ENCODE results near the gene ANTXR1.

Gene ANTXR1

GRCh38 chr2:69165091-69165880, 152.3 kb downstream of the ANTXR1 start:
- Histone ChIP-seq H3K27ac (ENCODE audit: low read length) (no peak overlapping the region), H3K79me2 (ENCODE audit: insufficient read depth, low read length) (no peaks in the 10 kb centered on the region), H2AFZ (ENCODE audit: low read depth, low read length) (no peak overlapping the region), H3K36me3 (ENCODE audit: insufficient read depth, low read length) (peaks cover 11% of the 10 kb centered on the region; the same call in 1 of the 2 replicates), H3K4me3 (ENCODE audit: low read depth in 1 of 2, low read length in 2 of 2) (no peak overlapping the region), H3K9me3 (ENCODE audit: insufficient read depth, low read length, severe bottlenecking) (no peaks in the 10 kb centered on the region), H3K4me1 (ENCODE audit: insufficient read depth, low read length) (no peaks in the 10 kb centered on the region), H3K4me2 (ENCODE audit: insufficient read depth, low read length) (no peak overlapping the region), H4K20me1 (ENCODE audit: insufficient read depth, low read length) (no peaks in the 10 kb centered on the region), H3K27me3 (ENCODE audit: insufficient read depth, low read length, poor library complexity) (no peaks in the 10 kb centered on the region), H3K9ac (ENCODE audit: low read depth, low read length) (no peak overlapping the region)
- DNase-seq (no peak), ATAC-seq (ENCODE audit: insufficient read depth, low read depth) (no peak)
- TF ChIP-seq CTCF (IDR thresholded peaks at IDR 0.05; ENCODE audit: borderline replicate concordance, extremely low read depth, low read length, poor library complexity, severe bottlenecking) (no peak), EZH2 (IDR thresholded peaks at IDR 0.05; ENCODE audit: borderline replicate concordance, low read depth, low read length, severe bottlenecking) (no peak)

DNA sequence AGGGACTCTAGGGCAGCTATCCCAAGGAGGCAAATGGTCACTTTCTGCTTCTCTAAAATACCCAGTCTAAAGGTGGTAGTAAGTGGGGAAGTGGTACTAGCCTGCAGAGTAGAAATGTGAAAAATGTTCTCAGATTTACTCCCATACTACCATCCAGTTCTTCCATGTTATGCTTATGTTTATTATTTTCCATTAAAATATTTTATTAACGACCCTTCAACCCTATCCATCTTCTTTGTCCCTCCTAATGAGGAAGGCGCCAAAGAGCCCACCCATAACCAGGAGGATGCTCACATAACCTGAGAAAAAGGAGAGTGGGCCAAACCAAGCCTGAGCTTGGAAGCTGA, 153.5 kb downstream of the ANTXR1 start:
- no peak overlapping the region for H3K9ac ChIP-seq (ENCODE audit: low read depth, low read length)
- H3K27ac ChIP-seq (ENCODE audit: low read length) = no peak overlapping the region
- H3K36me3 ChIP-seq (ENCODE audit: insufficient read depth, low read length) = peaks cover 11% of the 10 kb centered on the region; the same call in 1 of the 2 replicates
- no peak for DNase-seq
- H3K79me2 ChIP-seq (ENCODE audit: insufficient read depth, low read length) = no peaks in the 10 kb centered on the region
- no peak overlapping the region for H2AFZ ChIP-seq (ENCODE audit: low read depth, low read length)
- no peak for ATAC-seq (ENCODE audit: insufficient read depth, low read depth)
- no peaks in the 10 kb centered on the region for H3K9me3 ChIP-seq (ENCODE audit: insufficient read depth, low read length, severe bottlenecking)
- no peak overlapping the region for H3K4me2 ChIP-seq (ENCODE audit: insufficient read depth, low read length)
- no peaks in the 10 kb centered on the region for H3K4me1 ChIP-seq (ENCODE audit: insufficient read depth, low read length)
- no peak overlapping the region for H3K4me3 ChIP-seq (ENCODE audit: low read depth in 1 of 2, low read length in 2 of 2)
- H3K27me3 ChIP-seq (ENCODE audit: insufficient read depth, low read length, poor library complexity) = no peaks in the 10 kb centered on the region
- TF ChIP-seq CTCF (IDR thresholded peaks at IDR 0.05; ENCODE audit: borderline replicate concordance, extremely low read depth, low read length, poor library complexity, severe bottlenecking) (no peak), EZH2 (IDR thresholded peaks at IDR 0.05; ENCODE audit: borderline replicate concordance, low read depth, low read length, severe bottlenecking) (no peak)
- H4K20me1 ChIP-seq (ENCODE audit: insufficient read depth, low read length) = no peaks in the 10 kb centered on the region

DNA sequence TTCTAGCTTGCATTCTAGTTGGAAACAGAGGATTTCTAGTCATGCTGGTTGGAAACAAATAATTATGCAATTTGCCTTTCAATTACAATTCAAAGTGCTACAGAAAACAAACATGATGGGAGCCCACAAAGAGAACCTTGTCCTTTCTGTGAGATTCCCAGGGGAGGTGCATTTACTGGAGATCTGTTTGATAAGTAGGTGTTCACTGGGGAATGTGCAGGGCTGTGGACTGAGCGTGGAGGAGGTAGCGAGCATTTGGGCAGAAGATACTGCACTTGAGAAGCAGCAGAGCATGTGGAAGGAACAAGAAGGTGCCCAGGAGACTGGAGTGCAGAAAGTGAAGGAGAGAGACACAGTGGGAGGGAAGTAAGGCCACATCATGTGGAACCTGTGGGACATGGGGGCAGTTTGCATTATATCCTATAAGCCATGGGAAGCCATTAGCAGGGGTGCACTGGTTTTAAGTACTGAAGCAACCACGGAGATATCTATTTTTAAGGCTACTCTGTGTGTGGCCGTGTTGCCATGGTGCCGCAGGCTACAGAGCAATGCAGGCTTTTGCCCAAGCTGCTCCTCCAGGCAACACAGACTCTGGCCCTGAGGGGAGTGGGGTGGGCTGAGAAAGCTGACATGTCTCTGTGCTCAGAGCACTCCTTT, 154.0 kb downstream of the ANTXR1 start:
- H3K36me3 ChIP-seq (ENCODE audit: insufficient read depth, low read length) = peaks cover 11% of the 10 kb centered on the region; the same call in 1 of the 2 replicates
- H2AFZ ChIP-seq (ENCODE audit: low read depth, low read length) = no peak overlapping the region
- H3K4me3 ChIP-seq (ENCODE audit: low read depth in 1 of 2, low read length in 2 of 2) = no peak overlapping the region
- H4K20me1 ChIP-seq (ENCODE audit: insufficient read depth, low read length) = no peaks in the 10 kb centered on the region
- TF ChIP-seq EZH2 (IDR thresholded peaks at IDR 0.05; ENCODE audit: borderline replicate concordance, low read depth, low read length, severe bottlenecking) (no peak), CTCF (IDR thresholded peaks at IDR 0.05; ENCODE audit: borderline replicate concordance, extremely low read depth, low read length, poor library complexity, severe bottlenecking) (no peak)
- H3K79me2 ChIP-seq (ENCODE audit: insufficient read depth, low read length) = no peaks in the 10 kb centered on the region
- no peaks in the 10 kb centered on the region for H3K4me1 ChIP-seq (ENCODE audit: insufficient read depth, low read length)
- DNase-seq = no peak
- no peak overlapping the region for H3K4me2 ChIP-seq (ENCODE audit: insufficient read depth, low read length)
- no peak overlapping the region for H3K27ac ChIP-seq (ENCODE audit: low read length)
- ATAC-seq (ENCODE audit: insufficient read depth, low read depth) = no peak
- no peaks in the 10 kb centered on the region for H3K9me3 ChIP-seq (ENCODE audit: insufficient read depth, low read length, severe bottlenecking)
- H3K9ac ChIP-seq (ENCODE audit: low read depth, low read length) = no peak overlapping the region
- no peaks in the 10 kb centered on the region for H3K27me3 ChIP-seq (ENCODE audit: insufficient read depth, low read length, poor library complexity)

Data from DND-41 (cell line).